GM12874 (cell line): ENCODE measurements around the gene SDC4.

Experiments
- TF ChIP-seq, protein P1 (sequence below): IDR thresholded peaks from 2 replicates; pipeline ENCODE4 v1.5.1; 2011; ENCODE audit warnings: low read depth, mild to moderate bottlenecking, control low read depth, low read length, moderate library complexity; ENCODE audit not compliant: insufficient read depth

Gene SDC4

GRCh38 chr20:45313065-45313695, 35.0 kb downstream of the SDC4 start:
- TF ChIP-seq, protein P1, sequence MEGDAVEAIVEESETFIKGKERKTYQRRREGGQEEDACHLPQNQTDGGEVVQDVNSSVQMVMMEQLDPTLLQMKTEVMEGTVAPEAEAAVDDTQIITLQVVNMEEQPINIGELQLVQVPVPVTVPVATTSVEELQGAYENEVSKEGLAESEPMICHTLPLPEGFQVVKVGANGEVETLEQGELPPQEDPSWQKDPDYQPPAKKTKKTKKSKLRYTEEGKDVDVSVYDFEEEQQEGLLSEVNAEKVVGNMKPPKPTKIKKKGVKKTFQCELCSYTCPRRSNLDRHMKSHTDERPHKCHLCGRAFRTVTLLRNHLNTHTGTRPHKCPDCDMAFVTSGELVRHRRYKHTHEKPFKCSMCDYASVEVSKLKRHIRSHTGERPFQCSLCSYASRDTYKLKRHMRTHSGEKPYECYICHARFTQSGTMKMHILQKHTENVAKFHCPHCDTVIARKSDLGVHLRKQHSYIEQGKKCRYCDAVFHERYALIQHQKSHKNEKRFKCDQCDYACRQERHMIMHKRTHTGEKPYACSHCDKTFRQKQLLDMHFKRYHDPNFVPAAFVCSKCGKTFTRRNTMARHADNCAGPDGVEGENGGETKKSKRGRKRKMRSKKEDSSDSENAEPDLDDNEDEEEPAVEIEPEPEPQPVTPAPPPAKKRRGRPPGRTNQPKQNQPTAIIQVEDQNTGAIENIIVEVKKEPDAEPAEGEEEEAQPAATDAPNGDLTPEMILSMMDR = no peak

DNA sequence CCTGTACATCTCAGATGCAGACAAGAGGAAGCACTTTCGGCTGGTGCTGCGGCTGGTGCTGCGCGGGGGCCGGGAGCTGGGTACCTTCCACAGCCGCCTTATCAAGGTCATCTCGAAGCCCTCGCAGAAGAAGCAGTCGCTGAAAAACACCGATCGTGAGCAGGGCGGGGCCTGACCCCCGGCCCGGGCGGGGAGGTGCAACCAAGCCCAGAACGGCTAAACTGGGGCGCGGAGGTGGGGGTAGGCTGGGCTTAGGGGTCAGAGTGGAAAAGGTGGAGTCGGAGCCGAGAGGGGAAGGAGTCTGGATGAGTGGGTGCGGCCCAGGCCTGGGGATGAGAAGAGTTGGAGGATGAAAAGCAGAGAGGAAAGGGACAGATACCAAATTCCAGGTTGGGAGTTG, 36.0 kb downstream of the SDC4 start:
- TF ChIP-seq, protein P1 = no peak

GRCh38 chr20:45311589-45312211, 36.5 kb downstream of the SDC4 start:
- TF ChIP-seq, protein P1 = peak; percentile 96

DNA sequence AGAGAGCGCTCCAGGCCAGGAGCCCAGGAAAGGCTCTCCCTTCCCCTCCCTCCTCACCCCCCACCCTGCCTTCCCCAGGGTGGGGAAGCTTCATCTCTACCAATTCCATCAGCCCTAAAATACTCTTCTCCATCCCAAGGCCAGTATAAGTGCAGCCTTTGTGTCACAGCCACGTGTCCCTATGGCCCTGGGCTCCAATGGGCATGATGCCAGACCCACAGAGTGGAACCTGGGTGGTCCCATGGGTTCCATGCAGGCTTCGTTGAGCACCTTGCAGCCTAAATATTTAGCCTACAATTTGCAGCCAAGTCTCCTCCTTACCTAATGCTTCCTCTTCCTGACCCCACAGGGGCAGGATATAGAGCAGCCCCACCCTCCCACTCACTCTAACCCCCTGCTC, 39.1 kb downstream of the SDC4 start:
- TF ChIP-seq, protein P1 = no peak

DNA sequence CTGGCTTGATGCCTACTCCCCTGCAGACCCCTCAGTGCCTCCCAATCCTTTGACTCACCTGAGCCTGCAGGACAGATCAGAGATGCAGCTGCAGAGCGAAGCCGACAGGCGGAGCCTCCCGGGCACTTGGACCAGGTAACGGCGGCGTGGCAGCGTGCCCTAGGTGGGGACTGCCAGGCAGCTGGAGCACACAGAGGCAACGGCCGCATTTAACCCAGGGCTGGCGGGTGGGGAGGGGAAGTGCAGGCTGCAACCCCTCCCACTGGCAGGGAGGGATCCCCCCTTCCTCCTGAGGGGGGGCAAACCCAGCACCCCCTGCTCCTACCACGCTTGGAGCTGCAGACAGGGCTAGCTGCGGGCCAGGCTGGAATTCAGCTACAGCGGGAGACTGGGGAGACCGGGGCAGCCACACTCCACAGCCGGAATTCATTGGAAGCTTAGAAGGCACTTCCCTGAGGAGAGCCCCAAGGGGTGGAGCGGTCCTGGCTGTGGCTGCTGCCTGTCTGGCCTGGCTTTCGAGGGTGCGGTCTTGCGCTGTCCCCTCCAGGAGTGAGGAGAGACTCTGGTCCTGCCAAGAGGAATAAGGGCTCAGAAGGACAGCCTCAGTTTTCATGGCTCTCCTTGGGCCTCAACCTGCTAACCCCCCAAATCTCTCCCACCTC, 40.0 kb downstream of the SDC4 start, which contains the start of gene MATN4:
Gene MATN4, minus strand, starts transcription at position 183 of the 662 bp plus-strand sequence. CDS start 2,717 bp downstream, outside the sequence.
- TF ChIP-seq, protein P1 = no peak

DNA sequence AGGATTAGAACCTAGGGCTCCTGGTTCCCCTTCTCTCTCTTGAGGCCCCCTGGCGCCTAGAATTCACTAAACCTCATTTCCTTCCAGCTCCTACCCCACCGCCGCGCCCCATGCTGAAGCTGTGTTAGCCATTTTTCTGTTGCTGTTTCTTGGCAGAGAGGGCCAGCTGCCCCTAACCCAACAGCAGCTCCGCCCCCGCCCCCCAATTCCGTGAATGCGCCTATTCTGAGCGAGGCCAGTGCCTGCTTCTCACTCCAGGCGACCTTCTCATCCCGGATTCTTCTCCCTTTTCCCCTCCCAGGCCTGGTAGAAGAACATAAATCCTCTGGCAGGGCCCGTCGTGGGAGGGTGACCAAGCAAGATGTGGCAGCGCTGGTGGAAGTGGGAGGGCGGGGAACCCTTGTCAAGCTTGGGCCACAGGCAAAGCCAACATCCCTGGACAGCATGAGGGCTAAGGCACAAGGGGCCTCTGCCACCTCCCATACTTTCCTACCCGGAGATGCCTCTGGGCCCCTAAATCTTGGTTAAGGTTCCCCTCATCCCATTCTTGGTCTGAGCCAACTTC, 41.1 kb downstream of the SDC4 start:
- TF ChIP-seq, protein P1 = no peak

DNA sequence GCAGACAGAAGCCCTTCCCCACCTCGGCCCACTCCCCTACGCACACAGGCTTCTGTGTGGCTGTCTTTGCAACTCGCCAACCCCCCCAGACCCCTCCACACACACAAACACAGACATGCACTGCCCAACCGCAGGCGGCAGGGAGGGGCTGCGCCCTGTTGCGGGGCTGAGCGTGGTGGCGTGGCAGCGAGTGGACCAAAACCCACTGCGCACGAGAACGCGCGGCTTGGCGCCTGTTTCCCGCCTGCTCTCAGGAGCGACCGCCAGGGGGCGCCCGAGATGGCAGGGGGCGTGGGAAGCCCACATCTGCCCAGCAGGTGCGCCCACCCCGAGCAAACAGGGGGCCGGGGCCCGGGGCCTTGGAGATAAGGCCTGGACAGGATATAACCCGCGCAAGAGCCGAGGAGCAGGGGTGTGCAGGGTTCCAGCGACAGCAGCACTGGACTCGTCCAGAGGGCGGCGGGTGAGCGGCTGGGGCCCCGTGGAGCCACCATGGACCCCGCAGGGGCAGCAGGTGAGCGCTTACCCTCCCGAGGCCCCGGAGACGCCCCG, 41.7 kb downstream of the SDC4 start, which contains the start of gene RBPJL:
Gene RBPJL, plus strand, starts transcription at position 410 of the 552 bp plus-strand sequence. Its CDS starts 83 bp downstream, at position 493.
- TF ChIP-seq, protein P1 = peak; percentile 93
